GM19468 (cell line): Measurements from ENCODE around the gene SH3RF2.

Experiments
- ATAC-seq: cut with Tn5 transposase; IDR thresholded peaks from one replicate; pipeline ENCODE4 v1.9.1; 2021; ENCODE audit warnings: mild to moderate bottlenecking, moderate library complexity, moderate number of reproducible peaks; ENCODE audit not compliant: unreplicated experiment; ENCODE audit errors: extremely low read depth

Gene SH3RF2

DNA sequence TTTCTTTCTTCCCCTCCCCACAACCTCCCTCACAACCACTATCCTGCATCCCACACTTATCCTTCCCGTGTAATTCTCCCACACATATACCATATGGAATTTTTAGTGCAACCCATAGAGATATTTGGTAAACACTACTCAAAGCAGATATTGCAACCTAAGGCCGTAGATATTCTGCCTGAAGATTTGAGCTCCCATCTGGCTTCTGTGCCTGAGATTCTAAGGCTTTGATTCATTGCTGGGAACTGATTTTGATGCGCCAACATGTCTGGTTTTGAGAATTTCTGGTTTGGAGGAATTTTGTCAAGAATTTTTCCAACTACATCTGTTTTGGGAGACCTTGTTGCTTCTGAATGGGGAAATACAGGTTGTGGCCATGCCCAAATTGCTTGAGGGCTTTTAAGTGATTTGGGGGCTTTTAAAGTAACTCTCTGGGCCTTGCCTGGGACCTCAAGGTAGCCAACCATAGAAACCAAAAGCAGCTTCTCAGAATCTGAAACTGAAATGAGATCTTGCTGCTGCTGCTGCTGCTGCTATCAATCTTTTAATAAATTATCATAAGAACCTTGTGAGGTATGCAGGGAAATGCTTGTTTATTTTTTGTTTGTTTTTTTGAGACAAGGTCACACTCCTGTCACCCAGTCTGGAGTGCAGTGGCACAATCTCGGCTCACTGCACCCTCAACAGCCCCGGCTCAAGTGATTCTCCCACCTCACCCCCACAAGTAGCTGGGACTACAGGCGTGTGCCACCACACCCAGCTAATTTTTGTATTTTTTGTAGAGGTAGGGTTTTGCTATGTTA is 132.8 kb downstream of the SH3RF2 start:
- ATAC-seq = peak; percentile 38

DNA sequence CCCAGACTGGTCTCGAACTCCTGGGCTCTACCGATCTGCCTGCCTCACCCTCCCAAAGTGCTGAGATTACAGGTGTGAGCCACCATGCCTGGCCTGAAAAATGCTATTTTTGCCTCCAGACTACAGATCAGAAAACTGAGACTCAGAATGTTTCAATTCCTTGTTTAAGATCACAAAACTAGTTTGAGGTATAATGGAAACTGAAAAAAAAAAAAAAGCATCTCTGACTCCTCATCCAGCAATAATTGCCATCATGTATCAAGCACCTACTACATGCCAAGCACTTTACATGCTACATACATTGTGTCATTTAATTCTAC is 133.4 kb downstream of the SH3RF2 start:
- peak; percentile 19 for ATAC-seq

- no peak for ATAC-seq
Observed at GRCh38 chr5:146070746-146071145, 134.4 kb downstream of the SH3RF2 start.

DNA sequence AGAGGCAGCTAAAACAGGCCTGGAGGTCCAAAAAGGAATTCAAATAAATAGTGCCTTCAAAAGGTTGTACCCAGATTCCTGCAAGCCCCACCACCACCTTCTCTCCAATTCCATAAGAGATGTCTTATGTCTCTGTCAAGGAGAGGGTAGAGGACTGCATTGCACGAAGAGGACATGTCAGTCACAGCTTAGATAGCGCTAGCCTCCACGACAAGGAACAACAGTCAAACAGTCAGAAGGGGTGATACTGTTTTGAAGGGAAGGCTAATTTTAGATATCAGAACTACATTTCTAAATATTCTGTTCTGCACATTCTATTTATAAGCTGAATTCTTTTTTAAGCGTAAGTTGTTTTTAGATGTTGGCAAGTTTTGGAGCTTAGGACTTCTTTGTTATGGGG is 134.8 kb downstream of the SH3RF2 start:
- ATAC-seq = no peak

DNA sequence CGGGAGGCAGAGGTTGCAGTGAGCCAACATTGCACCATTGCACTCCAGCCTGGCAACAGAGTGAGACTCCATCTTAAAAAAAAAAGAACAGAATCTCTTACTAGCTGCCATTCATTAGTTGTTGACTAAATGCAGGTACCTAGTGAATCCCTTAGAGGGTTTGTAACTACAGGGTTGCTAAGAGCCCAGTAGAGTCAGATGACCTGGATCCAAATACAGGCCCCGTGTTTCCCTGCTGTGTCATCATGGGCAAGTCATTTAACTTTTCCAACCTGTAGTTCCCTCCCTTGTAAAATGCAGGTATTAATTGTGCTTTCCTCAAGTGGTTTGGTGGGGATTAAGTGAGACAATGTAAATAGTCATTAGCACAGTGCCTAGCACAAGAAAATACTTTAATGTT is 136.2 kb downstream of the SH3RF2 start:
- ATAC-seq = no peak

- no peak for ATAC-seq
Observed at GRCh38 chr5:146073239-146073900, 137.0 kb downstream of the SH3RF2 start.

- no peak for ATAC-seq
Observed at GRCh38 chr5:146076028-146076427, 139.7 kb downstream of the SH3RF2 start.

DNA sequence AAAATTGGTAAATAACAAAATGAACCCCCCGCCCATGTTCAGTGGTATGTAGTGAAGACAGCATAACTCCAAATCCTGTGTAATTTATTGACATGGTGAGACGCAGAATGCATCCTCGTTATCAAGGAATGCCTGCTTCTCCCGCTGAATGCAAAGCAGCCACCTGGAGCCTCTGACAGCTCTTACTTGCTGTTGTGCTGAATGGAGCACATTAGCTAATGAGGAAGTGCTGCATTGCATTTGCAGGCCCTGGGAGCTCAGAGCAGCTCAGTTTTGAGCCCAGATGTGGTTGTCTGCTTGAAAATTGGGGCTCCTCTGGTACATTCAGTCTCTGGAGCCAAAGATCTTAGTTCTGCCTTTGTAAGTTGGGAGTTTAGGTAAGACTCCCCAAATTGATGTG is 140.1 kb downstream of the SH3RF2 start:
- no peak for ATAC-seq

DNA sequence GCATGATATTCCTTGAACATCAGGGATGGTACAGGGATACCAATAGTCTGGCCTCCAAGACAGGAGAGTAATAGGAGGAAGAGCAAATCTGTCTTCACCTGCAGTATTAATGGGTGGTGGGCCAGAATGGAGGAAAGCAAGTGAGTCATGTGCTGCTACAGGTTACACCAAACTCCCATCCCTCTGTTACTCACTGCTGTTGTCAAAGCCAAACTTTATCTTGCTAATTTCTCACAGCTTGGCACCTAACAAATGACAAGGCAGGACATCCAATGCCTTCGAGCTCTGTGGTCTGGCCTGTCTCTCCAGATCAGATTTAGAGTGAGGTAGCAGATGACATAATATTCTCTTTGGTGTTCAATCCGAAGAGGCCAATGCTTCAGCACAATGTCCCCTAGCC is 142.2 kb downstream of the SH3RF2 start:
- ATAC-seq = no peak

- ATAC-seq = no peak
Observed at GRCh38 chr5:146079695-146080373, 143.5 kb downstream of the SH3RF2 start.

- no peak for ATAC-seq
Observed at GRCh38 chr5:146081556-146081955, 145.2 kb downstream of the SH3RF2 start.

- ATAC-seq = peak; percentile 63
Observed at GRCh38 chr5:146082798-146083197, 146.4 kb downstream of the SH3RF2 start.

DNA sequence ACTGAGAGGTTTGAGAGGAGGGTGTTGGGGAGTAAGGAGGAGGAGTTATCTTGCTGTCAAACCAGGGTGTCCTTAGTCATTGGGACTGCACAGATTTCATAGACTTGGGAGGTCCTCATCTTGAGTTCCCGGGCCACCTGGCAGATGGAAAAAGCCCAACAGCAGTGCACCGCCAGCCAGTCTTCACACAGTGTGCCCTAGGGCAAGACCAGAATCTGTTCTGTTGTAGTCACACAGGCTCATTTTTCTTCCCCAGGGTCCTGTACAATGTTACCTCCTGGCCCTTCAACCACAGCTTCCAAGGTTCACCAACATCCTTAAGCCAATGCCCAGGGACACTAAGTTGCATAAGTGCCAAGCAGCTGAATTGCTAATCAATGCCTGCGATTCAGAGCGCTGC is 148.0 kb downstream of the SH3RF2 start:
- ATAC-seq = no peak

GRCh38 chr5:146088098-146088497 is 151.7 kb downstream of the SH3RF2 start:
- no peak for ATAC-seq

- ATAC-seq = no peak
Observed at GRCh38 chr5:146089287-146089686, 152.9 kb downstream of the SH3RF2 start.

DNA sequence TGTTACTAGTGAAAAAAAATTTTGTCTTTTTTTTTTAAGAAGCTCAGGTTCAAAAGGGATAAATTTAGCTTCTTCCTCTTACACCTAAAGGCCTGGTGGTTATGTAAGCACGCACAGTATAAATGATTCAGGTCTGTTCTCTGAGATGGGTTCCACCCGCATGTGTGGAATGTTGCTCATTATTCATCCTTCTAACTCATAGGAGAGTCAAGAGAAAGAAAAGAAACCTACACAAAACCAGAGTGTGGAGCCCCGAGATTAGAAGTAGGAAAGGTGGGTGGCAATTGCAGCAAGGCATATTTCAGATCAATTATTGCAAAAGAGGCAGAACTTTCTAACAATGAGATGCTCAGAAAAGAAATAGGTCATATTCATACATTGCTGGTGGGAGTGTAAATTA is 155.5 kb downstream of the SH3RF2 start:
- no peak for ATAC-seq

- no peak for ATAC-seq
Observed at GRCh38 chr5:146098047-146098446, 161.7 kb downstream of the SH3RF2 start.

GRCh38 chr5:146101646-146102045 is 165.3 kb downstream of the SH3RF2 start:
- no peak for ATAC-seq

- no peak for ATAC-seq
Observed at GRCh38 chr5:146103594-146103993, 167.2 kb downstream of the SH3RF2 start.

DNA sequence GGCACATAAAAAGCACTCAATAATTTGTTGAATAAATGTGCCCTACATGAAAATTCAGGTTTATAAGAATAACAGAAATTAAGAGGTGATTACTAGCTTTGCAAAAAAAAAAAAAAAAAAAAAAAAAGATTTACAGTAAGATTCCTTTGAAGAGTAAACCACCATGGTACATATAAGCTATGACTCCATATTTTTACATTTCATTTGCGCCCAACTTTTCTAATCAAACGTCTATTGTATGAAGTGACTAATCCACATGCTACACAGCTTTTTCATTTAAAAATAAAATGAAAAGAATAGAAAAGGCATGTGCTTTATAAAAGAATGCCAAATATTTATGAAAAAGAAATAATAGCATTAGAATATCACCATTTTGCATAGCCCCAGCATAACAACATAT is 169.1 kb downstream of the SH3RF2 start, which contains the start of gene PLAC8L1:
Gene PLAC8L1 (minus strand): TSS at position 101 of the 400 bp plus-strand sequence. CDS start 1,266 bp downstream, outside the sequence.
- no peak for ATAC-seq

DNA sequence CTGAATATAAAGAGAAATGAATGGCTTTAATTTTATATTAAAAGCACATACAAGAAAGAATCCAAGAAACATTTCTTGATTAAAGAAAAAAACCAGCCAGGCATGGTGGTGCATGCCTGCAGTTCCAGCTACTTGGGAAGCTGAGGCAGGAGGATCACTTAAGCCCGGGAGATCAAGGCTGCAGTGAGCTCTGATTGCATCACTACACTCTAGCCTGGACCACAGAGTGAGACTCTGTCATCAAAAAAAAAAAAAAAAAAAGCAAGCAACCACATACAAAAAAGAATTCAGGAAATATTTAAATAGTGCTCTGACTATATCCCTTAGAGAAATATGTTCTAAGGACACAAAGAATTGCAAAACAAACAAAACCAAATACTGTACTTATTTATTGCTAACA is 171.5 kb downstream of the SH3RF2 start:
- ATAC-seq = no peak
